HG02798 (cell line): ENCODE results near the gene HNRNPR.
"Not testable (repeated sequence)": the region's sequence is repeated elsewhere in the genome, so short reads cannot be mapped to it uniquely, and the experiment has no call there.

Source experiments
- ATAC-seq: cut with Tn5 transposase; IDR thresholded peaks from one replicate; pipeline ENCODE4 v1.9.1; 2021; ENCODE audit warnings: mild to moderate bottlenecking; ENCODE audit not compliant: unreplicated experiment, poor library complexity

Gene HNRNPR

DNA sequence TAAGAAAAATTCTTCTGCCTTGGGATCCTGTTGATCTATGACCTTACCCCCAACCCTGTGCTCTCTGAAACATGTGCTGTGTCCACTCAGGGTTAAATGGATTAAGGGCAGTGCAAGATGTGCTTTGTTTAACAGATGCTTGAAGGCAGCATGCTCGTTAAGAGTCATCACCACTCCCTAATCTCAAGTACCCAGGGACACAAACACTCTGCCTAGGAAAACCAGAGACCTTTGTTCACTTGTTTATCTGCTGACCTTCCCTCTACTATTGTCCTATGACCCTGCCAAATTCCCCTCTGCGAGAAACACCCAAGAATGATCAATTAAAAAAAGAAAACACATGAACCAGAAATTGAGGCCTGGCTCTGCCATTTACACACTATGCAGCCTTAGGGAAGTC is 86.0 kb downstream of the HNRNPR start:
- not testable (repeated sequence) for ATAC-seq

DNA sequence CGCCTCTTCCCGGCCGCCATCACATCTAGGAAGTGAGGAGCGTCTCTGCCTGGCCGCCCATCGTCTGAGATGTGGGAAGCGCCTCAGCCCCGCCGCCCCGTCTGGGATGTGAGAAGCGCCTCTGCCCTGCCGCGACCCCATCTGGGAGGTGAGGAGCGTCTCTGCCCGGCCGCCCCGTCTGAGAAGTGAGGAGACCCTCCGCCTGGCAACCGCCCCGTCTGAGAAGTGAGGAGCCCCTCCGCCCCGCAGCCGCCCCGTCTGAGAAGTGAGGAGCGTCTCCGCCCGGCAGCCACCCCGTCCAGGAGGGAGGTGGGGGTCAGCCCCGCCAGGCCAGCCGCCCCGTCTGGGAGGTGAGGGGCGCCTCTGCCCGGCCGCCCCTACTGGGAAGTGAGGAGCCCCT is 86.7 kb downstream of the HNRNPR start:
- ATAC-seq = not testable (repeated sequence)
